Measurements from ENCODE around the gene SLC7A8.

DNA sequence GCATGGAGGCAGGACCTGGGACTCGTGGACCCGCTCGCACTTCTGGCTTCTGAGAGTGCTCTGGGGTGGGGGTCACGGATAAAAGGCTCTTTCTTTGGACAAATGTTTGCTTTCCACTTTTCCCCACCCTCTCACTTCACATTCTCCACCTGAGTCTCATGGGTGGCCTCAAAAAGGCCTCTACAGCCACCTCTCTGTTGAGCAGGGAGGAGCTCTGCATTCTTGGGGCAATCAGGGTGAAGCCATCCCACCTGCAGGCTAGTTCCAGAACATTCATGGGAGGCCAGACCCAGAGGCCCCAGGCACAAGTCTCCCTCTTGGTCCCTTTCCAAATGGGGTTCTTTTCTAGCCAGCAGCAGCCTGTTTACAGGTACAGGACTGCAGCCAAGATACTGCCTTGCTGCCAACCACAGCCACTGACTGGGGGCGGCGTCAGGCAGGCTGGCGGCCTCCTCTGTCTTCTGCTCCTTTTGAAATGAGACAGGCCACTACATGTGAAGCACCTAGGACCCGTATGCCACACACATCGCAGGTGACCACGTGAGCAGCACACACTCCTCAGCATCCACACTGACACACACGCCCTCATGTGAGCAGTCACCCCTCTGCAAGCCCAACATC lies 46.2 kb downstream of the SLC7A8 start:
- TF ChIP-seq, protein P1, sequence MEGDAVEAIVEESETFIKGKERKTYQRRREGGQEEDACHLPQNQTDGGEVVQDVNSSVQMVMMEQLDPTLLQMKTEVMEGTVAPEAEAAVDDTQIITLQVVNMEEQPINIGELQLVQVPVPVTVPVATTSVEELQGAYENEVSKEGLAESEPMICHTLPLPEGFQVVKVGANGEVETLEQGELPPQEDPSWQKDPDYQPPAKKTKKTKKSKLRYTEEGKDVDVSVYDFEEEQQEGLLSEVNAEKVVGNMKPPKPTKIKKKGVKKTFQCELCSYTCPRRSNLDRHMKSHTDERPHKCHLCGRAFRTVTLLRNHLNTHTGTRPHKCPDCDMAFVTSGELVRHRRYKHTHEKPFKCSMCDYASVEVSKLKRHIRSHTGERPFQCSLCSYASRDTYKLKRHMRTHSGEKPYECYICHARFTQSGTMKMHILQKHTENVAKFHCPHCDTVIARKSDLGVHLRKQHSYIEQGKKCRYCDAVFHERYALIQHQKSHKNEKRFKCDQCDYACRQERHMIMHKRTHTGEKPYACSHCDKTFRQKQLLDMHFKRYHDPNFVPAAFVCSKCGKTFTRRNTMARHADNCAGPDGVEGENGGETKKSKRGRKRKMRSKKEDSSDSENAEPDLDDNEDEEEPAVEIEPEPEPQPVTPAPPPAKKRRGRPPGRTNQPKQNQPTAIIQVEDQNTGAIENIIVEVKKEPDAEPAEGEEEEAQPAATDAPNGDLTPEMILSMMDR (IDR thresholded peaks at IDR 0.05): no peak
- TF ChIP-seq POLR2A (IDR thresholded peaks at IDR 0.05): no peak

All from lower leg skin (tissue), 3 donors.